ENCODE measurements around the gene APBA2.

Gene APBA2

DNA sequence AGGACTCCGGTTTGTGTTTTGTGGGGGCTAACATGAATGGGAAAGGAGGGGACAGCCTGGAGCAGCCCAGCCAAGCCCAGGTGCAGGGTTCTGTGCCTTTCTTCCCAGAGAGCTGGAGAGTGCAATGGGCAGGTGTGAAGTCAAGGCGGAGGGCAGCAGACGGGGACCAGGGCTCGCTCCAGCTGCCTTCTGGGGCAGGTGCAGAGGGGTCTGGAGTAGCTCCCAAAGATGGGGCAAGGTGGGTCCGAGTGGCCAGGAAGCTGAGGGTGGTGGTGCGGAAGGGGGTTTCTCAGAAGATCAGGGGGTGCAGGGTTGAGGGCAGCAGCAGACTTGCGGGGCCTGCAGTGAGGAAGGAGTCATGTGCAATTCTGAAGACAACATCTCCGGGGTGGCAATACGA lies 225.0 kb downstream of the APBA2 start:
- no peak for DNase-seq

DNA sequence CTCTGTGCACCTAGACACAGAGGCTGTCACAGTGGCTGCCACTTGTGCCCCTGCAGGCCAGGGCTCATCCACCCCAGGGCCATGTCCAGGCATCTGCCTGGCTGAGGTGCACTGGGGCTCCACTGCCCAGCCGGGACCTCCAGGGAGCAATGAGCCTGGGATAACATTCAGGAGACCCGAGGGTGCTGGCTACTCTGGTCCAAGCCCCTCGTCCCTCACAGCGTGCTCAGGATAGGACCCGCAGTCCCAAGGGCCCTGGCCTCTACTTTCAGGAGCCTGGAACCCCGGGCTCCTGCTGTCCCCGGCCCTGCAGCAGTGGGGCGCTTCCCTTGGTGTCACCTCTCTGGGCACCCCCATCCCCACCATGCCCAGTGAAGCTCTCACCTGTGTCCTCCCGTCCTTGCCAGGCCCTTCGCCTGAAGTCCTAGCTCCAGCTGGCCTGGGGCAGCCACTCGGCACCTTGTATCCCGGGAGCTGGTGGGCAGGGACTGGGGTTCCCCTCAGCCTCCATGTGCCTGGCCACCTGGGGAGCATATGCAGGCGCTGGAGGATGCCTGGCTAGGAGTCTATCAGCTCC lies 226.0 kb downstream of the APBA2 start:
- no peak for DNase-seq

DNA sequence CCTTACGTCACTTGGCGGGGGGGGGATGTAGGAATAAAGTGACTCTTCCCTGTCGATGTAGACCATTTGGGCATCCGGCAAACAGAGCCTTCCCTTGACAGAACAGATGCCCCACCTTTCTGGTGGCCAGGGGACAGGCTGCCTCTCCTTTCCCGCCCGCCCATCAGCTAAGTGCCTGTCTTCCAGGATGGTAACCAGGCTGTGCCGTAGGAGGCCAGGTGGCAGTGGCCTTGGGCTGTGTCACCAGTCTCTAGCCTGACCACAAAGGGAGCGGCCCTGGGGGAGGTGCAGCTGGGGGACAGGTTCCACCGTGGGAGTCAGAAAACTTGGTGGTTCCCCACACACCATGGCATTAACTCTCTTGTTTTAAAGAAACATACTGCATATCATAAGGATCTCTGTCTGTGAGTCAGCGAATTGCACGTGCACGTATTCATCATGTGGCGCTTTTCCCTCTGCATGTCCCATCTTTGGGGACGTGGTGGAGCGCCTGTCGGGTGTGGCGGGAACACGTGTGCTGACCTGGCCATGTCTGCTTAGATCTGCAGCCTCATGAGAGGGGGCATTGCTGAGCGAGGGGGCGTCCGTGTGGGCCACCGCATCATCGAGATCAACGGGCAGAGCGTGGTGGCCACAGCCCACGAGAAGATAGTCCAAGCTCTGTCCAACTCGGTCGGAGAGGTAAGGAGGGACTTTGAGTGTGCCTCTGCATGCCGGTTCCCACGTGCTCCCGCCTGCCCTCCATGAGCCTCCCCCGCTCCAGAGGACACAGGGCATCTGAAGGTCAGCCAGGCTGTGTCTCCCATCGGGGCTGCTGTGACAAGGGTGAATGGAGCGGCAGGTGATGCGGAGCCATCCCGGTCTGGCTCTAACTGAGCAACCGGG lies 227.8 kb downstream of the APBA2 start:
- no peak for DNase-seq

- DNase-seq, result no peak
Observed at GRCh38 chr15:29114221-29115092, 228.7 kb downstream of the APBA2 start.

DNA sequence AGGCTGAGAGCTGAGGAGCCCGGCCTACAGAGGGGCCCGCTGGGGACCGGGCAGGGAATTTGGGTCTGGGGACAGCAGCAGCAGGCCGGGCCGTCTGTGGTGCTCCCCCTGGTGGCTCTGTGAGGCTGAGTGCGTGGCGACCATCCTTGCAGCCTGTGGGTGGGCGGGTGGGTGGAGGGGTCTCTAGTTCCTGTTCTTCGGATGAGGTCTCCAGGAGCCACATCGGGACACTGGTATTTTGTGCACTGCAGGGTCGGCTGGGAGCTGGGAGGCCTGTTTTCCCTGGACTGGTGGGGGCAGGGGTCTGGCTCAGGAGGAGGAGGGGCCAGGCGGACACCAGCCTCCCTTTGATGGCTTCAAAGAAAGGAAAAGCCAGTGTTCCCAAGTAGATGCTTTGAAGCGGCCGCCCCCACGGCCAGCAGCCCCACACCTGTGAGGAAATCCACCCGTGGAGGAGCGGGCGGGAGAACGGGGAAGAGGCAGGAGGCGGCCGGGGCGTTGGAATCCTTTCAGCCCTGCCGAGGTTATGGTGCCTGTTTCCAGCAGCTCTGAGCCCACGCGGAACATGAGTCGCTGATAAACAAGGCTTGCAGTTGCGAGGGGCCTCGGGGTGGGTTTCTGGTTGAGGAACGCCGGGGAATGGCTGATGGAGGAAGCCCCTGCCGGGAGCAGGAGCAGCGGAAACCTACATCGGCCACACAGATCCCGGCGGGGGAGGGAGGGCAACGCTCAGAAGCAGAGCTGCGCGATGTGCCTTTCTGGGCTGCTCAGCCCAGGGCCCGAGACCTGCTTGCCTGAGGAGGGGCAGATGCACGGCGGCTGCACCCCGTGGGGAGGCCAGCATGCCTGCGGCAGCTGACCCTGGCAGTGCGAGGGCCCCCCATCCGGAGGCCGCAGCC lies 229.6 kb downstream of the APBA2 start:
- DNase-seq, result no peak

- no peak for DNase-seq
Observed at GRCh38 chr15:29116970-29117700, 231.4 kb downstream of the APBA2 start.

DNA sequence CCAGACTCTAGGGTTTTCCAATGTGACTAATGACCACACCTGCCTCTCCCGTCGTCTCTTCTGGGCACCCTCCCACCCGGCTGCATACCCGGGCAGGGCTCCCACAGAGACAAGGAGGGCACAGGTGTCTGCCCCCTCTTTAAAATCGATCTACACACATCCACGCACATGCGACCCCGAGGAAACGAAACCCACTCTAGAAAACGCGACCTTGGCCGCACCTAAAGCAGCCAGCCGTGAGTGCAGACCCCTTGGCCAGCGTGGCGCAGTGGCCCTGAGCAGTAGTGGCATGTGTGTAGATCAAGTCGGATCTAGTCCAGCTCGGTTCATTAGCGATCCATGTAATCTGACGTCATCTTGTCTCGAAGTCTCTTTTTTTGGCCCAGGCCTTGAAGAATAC lies 232.0 kb downstream of the APBA2 start:
- DNase-seq, result no peak

DNA sequence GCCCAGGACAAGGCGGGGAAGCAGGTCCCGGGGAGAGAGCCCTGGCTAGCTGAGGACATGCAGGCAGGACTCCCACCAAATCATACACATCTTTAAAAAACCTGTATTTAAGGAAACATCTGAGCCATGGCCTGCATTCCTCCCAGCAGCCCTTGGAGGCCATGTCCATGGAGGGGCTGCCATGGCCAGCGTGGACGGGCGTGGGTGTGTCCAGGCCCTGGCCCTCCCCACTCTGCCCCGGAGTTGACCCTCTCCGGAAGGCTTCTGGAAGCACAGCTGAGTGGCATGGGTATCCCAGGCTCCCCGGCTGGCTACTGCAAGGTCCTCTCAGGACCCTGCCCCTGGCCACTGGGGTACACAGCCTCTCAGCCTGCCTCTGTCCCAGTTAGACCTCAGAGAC lies 234.1 kb downstream of the APBA2 start:
- DNase-seq, result no peak

GRCh38 chr15:29120593-29121368 lies 235.0 kb downstream of the APBA2 start:
- DNase-seq, result no peak

- no peak for DNase-seq
Observed at GRCh38 chr15:29121369-29121656, 235.5 kb downstream of the APBA2 start.

DNA sequence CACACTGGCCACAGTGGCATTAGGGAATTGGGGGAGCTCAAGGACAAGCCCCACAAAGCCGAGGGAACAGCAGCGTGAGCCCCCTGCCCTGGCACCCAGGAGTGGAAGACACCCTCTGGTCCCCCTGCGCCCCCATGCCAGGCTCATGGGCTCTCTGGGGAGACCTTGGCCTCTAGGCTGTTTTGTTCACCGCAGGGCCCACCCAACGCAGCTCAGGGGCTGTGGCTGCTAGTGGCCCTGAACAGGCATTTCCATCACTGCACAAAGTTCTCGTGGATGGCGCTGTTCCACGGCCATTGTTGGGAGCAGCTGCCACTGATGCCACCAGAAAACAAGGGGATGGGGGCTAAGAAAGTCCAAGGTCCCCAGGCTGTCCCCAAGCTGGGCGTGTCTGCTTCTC lies 236.1 kb downstream of the APBA2 start:
- DNase-seq, result no peak

DNA sequence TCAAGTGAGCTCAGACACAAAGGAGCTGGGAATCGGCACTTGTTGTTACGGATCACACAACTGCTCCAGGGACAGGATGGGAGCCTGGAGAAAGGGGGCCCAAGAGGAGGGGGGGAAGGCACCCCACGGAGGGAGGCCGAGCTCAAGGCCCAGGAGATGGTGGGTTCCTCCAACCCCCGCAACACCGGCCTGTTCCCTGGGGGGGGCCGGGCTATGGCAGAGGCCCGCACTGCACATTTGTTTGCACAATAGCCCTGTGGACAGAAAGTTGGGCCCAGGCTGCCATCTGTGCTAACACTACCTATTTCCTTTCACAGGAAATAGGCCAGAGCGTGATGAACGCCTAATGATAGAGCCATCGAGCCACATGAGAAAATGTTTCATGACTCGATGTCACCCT lies 236.7 kb downstream of the APBA2 start:
- no peak for DNase-seq

DNA sequence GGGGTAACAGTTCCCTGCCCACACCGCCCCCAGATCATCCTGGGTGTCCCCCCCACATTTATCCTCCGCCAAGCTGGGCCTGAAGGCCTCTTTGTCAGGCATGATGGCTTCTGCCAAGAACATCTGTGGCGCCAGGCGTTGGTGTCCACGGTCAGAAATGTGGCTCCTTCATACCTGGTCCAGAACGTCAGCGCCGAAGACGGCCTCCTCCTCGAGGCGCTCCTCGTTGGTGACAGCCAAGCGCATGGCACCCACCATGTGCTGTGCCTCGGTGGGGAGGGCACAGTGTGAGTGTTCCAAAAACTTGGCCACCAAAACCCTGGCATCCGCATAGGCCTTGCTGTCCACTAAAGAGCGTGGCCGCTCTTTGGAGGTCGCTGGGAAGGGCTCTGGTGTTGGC lies 237.4 kb downstream of the APBA2 start:
- no peak for DNase-seq

DNA sequence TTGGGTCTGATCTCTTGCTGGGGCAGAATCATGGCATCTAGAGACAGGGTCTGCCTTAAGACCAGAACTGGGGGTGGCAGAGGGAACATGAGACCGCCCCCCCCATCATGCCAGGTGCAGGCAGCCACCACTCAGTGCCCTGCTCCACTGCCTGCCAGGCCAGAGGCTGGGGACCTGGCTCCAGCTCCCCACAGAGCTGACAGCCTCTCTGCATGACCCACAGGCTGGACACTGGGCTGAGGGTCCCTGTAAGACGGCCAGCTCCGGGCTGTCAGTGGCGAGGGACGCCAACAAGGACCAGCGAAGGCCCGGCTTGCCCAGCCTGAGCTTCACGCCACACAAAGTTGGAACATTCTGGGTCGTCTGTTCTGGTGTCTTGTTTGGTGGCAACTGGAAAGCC lies 238.2 kb downstream of the APBA2 start:
- DNase-seq, result no peak

DNA sequence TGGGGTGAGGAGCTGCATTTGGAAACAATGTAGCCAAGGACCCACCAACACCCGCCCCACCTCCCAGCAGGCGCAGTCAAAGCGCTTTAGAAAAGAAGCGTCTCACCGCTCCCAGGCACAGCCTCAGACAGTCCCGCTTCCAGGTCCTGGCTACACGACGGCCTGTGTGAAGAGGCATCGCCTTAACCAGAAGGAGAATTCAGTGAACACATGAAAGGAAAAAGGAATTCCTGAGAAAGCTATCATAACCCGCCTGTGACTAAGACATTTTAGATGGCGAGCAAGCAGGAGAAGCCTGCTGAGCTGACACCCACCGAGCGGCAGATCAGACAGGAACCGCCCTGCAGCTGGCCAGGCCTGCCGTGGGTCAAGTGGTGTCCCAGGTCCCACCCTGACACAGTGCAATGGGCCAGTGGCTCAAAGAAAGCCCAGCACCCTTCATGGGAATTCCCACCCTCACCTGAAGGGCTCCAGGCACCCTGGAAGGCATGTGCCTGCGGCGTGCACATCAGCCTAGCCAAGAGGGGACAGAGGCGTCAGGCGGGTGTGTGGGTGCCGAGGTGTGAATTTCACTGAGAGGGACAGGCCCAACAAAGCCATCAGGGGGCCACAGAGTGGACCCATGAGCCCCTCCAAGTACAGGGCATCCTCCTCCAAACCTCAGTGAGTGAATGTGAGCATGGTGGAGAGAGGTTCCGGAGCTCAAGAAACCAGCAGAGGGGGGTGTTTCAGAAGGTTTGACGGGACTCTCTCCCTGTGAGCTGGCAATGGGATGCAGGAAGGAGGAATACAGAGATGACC lies 239.0 kb downstream of the APBA2 start:
- no peak for DNase-seq

GRCh38 chr15:29125382-29126207 lies 239.8 kb downstream of the APBA2 start:
- no peak for DNase-seq

DNA sequence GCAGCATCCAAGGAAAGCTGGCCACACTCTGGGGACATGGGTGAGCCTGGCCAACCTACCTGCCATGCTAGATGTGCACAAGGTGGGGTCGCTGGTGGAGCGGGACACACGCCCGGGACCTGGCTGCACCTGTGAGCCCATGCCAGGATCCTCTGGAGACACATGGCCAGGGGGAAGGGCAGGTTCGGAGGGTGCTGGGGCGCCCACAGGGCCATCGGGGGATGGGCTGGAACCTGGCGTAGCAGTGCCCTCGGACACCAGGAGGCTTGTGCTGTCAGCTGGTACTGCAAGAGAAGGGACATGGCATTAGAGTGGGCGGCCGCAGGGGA lies 240.4 kb downstream of the APBA2 start:
- no peak for DNase-seq

- DNase-seq, result no peak
Observed at GRCh38 chr15:29126821-29127461, 241.2 kb downstream of the APBA2 start.

Measured in effector CD8-positive, alpha-beta T cell (primary cell).